Upper lobe of left lung (tissue), 6 donors: Measurements from ENCODE around the gene CARS2. TPM values are rescaled to one million over a fixed set of nuclear protein-coding genes. Genes with fewer than 3 reads are reported as not detected.

Experiments
- ATAC-seq, 2 donors: fragments of 200-7000 bp; cut with Tn5 transposase; one replicate each; pipeline ENCODE4 v1.9.1; 2022; ENCODE audit warnings: mild to moderate bottlenecking in 2 of 2, moderate library complexity in 2 of 2; ENCODE audit not compliant: low FRiP score in 2 of 2
- DNase-seq, 2 donors: peaks; one replicate each; pipeline ENCODE4 v3.0.0-alpha.2; 2019 to 2020
- H3K27ac ChIP-seq, 4 donors: fragments of 200-600 bp; sonication (generic); one replicate each; pipeline ENCODE4 v1.5.1; 2016 to 2019
- H3K27me3 ChIP-seq, 4 donors: fragments of 200-600 bp; sonication (generic); one replicate each; pipeline ENCODE4 v1.5.1; 2017 to 2019
- H3K36me3 ChIP-seq, 4 donors: fragments of 200-600 bp; sonication (generic); one replicate each; pipeline ENCODE4 v1.5.1; 2016 to 2019
- H3K4me1 ChIP-seq, 4 donors: fragments of 200-600 bp; sonication (generic); one replicate each; pipeline ENCODE4 v1.5.1; 2018 to 2019
- H3K4me3 ChIP-seq, 4 donors: fragments of 200-600 bp; sonication (generic); one replicate each; pipeline ENCODE4 v1.5.1; 2017 to 2019; ENCODE audit warnings: mild to moderate bottlenecking in 2 of 4, moderate library complexity in 1 of 4
- H3K9me3 ChIP-seq, 4 donors: fragments of 200-600 bp; sonication (generic); one replicate each; pipeline ENCODE4 v1.5.1; 2018 to 2019
- EP300 ChIP-seq, 4 donors: sonication (generic); formaldehyde crosslinking; IDR thresholded peaks; one replicate each; pipeline ENCODE4 v1.5.1; 2017; ENCODE audit warnings: antibody characterized with exemption in 4 of 4, control low read depth in 2 of 4
- POLR2A ChIP-seq, 4 donors: fragments of 450-650 bp; IDR thresholded peaks; one replicate each; pipeline ENCODE4 v1.5.1; 2016 to 2017; ENCODE audit warnings: antibody characterized with exemption in 4 of 4, mild to moderate bottlenecking in 2 of 4
- POLR2AphosphoS5 ChIP-seq, 2 donors: sonication (generic); formaldehyde crosslinking; IDR thresholded peaks; one replicate each; pipeline ENCODE4 v1.5.1; 2017; ENCODE audit warnings: antibody characterized with exemption in 2 of 2
- WGBS, 2 donors: methylation state at CpG; one replicate each; pipeline ENCODE4 v1.1.5; 2017 to 2018; 5-methylcytosine and 5-hydroxymethylcytosine counted together
- total RNA-seq, 6 donors: library from RNA; depleted of rRNA in 4 of 6; stranded (reverse); fragments of >200 nt in 4 of 6; gene quantifications; one replicate each; pipeline versions ENCODE4 v1.1.0 to v1.2.1, GENCODE V29; 2016 to 2021
- TF ChIP-seq, protein P1 (sequence below), 6 experiments: fragments of 450-650 bp in 4 of 6; fragments of 200-600 bp in 2 of 6; sonication (generic) in 2 of 6; IDR thresholded peaks; one replicate each; pipeline ENCODE4 v1.5.1; 2016 to 2019; ENCODE audit warnings: antibody characterized with exemption in 6 of 6
- donor health status: DM: no; HTN: no; CAD: no; lungs with moderate emphysema.
- donor health status: DM: no; HTN: yes; CAD: no; lungs with severe emphysema.

Gene CARS2
- total RNA-seq, 6 donors from 2014 or later = 53.2 to 107 (median 63.0) TPM

DNA sequence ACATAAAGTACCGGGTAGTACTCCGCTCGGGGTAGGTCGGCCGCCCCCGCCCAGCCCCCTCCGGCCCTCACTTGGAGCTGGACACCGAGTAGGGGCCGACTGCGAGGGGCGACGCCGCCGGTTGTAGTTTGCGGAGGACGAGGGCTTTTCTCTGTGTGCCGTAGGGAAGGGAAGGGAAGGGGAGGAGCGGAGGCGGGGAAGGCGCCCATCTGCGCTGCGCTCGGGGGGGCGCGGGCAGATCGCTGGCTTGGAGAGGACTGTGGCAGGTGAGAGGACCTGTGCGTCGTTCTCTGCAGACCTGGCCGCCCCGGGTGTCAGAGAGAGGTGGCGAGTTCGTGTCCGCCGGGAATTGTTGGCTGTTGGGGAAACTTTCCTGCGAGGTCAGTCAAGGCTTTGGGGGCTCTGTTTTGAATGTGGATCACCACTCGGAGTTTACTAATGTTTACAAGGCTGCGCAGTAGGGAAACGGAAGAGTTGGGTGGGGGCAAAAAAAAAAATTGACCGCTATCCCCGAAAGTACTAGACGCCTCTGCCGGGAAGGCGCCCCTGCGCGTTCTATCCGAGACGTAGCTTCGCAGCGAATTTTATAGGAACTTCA lies 9.0 kb upstream of the CARS2 start:
- Histone ChIP-seq H3K4me1 (peaks cover 21 to 30% (median 28%) of the 10 kb centered on the region in 4 donors), H3K4me3 (peak overlapping the region; percentile 76 to 86 (median 80)), H3K27ac (peak overlapping the region; percentile 98 to 100 (median 99)), H3K27me3 (no peaks in the 10 kb centered on the region), H3K36me3 (peaks cover 0 to 8% (median 7%) of the 10 kb centered on the region in 4 donors), H3K9me3 (no peaks in the 10 kb centered on the region)
- peak; percentile 1 to 4 for ATAC-seq
- 0 to 1% methylated on average over 29 to 49 of the region's 49 CpGs for WGBS, 2 donors
- DNase-seq = peak; percentile 70 to 93
- TF ChIP-seq, protein P1, sequence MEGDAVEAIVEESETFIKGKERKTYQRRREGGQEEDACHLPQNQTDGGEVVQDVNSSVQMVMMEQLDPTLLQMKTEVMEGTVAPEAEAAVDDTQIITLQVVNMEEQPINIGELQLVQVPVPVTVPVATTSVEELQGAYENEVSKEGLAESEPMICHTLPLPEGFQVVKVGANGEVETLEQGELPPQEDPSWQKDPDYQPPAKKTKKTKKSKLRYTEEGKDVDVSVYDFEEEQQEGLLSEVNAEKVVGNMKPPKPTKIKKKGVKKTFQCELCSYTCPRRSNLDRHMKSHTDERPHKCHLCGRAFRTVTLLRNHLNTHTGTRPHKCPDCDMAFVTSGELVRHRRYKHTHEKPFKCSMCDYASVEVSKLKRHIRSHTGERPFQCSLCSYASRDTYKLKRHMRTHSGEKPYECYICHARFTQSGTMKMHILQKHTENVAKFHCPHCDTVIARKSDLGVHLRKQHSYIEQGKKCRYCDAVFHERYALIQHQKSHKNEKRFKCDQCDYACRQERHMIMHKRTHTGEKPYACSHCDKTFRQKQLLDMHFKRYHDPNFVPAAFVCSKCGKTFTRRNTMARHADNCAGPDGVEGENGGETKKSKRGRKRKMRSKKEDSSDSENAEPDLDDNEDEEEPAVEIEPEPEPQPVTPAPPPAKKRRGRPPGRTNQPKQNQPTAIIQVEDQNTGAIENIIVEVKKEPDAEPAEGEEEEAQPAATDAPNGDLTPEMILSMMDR (IDR thresholded peaks at IDR 0.05) = peak in 3 of 6 experiments; percentile 18 to 31 (median 19)
- TF ChIP-seq EP300 (IDR thresholded peaks at IDR 0.05) (peak in 1 of 4 donors; percentile 73), POLR2A (IDR thresholded peaks at IDR 0.05) (peak; percentile 99 to 100 (median 100)), POLR2AphosphoS5 (IDR thresholded peaks at IDR 0.05) (peak; percentile 99 to 100)

GRCh38 chr13:110713981-110714796 lies 8.3 kb upstream of the CARS2 start:
- Histone ChIP-seq H3K9me3 (no peaks in the 10 kb centered on the region), H3K4me1 (peaks cover 21 to 30% (median 28%) of the 10 kb centered on the region in 4 donors), H3K36me3 (peaks cover 0 to 2% (median under 1%) of the 10 kb centered on the region in 4 donors), H3K27ac (peak overlapping the region; percentile 98 to 100 (median 99)), H3K4me3 (peak overlapping the region; percentile 76 to 86 (median 80)), H3K27me3 (no peaks in the 10 kb centered on the region)
- DNase-seq (peak; percentile 47 to 92), ATAC-seq (no peak)
- 1% methylated on average over 66 of the region's 86 CpGs; no CpG with 5 or more reads in 1 of the 2 donors for WGBS, 2 donors
- TF ChIP-seq POLR2A (IDR thresholded peaks at IDR 0.05) = no peak
- TF ChIP-seq, protein P1 (IDR thresholded peaks at IDR 0.05) = peak in 1 of 6 experiments; percentile 5
- TF ChIP-seq EP300 (IDR thresholded peaks at IDR 0.05) = no peak
- no peak for TF ChIP-seq POLR2AphosphoS5 (IDR thresholded peaks at IDR 0.05)

GRCh38 chr13:110713642-110713952 lies 7.7 kb upstream of the CARS2 start, which contains the start of gene ING1:
ING1 (plus strand) TSS chr13:110713700; CDS start chr13:110714150, 450 bp downstream.
- H3K4me1 ChIP-seq = peaks cover 21 to 30% (median 28%) of the 10 kb centered on the region in 4 donors
- peak within 1 kb of the TSS; percentile 98 to 100 (median 99) for H3K27ac ChIP-seq
- no peak for ATAC-seq
- no peaks in the 10 kb centered on the region for H3K27me3 ChIP-seq
- H3K4me3 ChIP-seq = peak within 1 kb of the TSS; percentile 76 to 94 (median 82)
- WGBS, 2 donors = 0% methylated on average over 14 of the region's 45 CpGs; no CpG with 5 or more reads in 1 of the 2 donors
- TF ChIP-seq POLR2A (IDR thresholded peaks at IDR 0.05) (no peak), EP300 (IDR thresholded peaks at IDR 0.05) (no peak), POLR2AphosphoS5 (IDR thresholded peaks at IDR 0.05) (no peak)
- TF ChIP-seq, protein P1 (IDR thresholded peaks at IDR 0.05) = no peak
- H3K36me3 ChIP-seq = no peaks in the 10 kb centered on the region
- no peak for DNase-seq
- H3K9me3 ChIP-seq = no peaks in the 10 kb centered on the region

GRCh38 chr13:110712849-110713641 lies 7.1 kb upstream of the CARS2 start:
- Histone ChIP-seq H3K27me3 (no peaks in the 10 kb centered on the region), H3K4me3 (peak overlapping the region; percentile 76 to 94 (median 82)), H3K4me1 (peaks cover 21 to 27% (median 24%) of the 10 kb centered on the region in 4 donors), H3K27ac (peak overlapping the region; percentile 98 to 100 (median 99)), H3K9me3 (no peaks in the 10 kb centered on the region), H3K36me3 (no peaks in the 10 kb centered on the region)
- 1 to 2% methylated on average over 8 to 67 of the region's 68 CpGs for WGBS, 2 donors
- DNase-seq (peak; percentile 99 to 100), ATAC-seq (peak; percentile 85 to 91)
- TF ChIP-seq EP300 (IDR thresholded peaks at IDR 0.05) = peak in 1 of 4 donors; percentile 77
- TF ChIP-seq, protein P1 (IDR thresholded peaks at IDR 0.05) = peak in 1 of 6 experiments; percentile 11
- peak; percentile 98 to 99 for TF ChIP-seq POLR2AphosphoS5 (IDR thresholded peaks at IDR 0.05)
- TF ChIP-seq POLR2A (IDR thresholded peaks at IDR 0.05) = peak; percentile 94 to 99 (median 98)
